ENCODE results near the gene CDH26.

CDH26 gene

GRCh38 chr20:59940129-59940955 lies 17.9 kb upstream of the CDH26 start, which contains the start of the genes FAM217B and PPP1R3D:
TSS of gene FAM217B (plus strand) at chr20:59940389. CDS start at chr20:59943944, 3,555 bp downstream.
TSS of gene PPP1R3D (minus strand) at chr20:59940305. CDS start at chr20:59939931, 374 bp downstream.
- TF ChIP-seq CTCF (IDR thresholded peaks at IDR 0.05; ENCODE audit: control insufficient read depth, extremely low read depth, insufficient read depth): peak; percentile 16; the same call in 1 of the 2 replicates
- peak within 1 kb of the TSS; percentile 68 for H3K4me3 ChIP-seq (ENCODE audit: low read depth, low read length)
- DNase-seq (ENCODE audit: low read depth): peak; percentile 92

- H3K4me3 ChIP-seq (ENCODE audit: low read depth, low read length): peak overlapping the region; percentile 68
- no peak for DNase-seq (ENCODE audit: low read depth)
- TF ChIP-seq CTCF (IDR thresholded peaks at IDR 0.05; ENCODE audit: control insufficient read depth, extremely low read depth, insufficient read depth): no peak
Measured at GRCh38 chr20:59940956-59941294, 17.3 kb upstream of the CDH26 start.

DNA sequence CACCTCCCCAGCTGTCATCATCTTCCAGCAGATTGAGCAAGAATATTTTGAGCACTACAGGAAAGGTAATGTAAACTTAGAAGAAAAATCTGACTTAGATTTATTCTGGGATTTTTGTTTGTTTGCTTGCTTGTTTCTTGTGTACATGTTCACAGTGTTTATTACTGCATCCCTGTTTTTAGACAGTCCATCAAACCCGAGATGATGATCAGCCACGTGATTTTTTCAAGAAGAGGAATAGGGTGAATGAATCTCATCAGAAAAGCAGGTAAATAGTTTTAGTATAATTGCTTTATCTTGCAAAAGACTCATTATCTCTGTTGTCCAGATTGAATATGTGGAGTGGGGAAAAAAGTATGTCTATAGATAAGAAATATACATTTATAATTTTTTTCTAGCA lies 16.0 kb upstream of the CDH26 start:
- DNase-seq (ENCODE audit: low read depth): no peak
- no peak for TF ChIP-seq CTCF (IDR thresholded peaks at IDR 0.05; ENCODE audit: control insufficient read depth, extremely low read depth, insufficient read depth)
- H3K4me3 ChIP-seq (ENCODE audit: low read depth, low read length): no peak overlapping the region

GRCh38 chr20:59944726-59945125 lies 13.5 kb upstream of the CDH26 start:
- no peak for TF ChIP-seq CTCF (IDR thresholded peaks at IDR 0.05; ENCODE audit: control insufficient read depth, extremely low read depth, insufficient read depth)
- no peak for DNase-seq (ENCODE audit: low read depth)

DNA sequence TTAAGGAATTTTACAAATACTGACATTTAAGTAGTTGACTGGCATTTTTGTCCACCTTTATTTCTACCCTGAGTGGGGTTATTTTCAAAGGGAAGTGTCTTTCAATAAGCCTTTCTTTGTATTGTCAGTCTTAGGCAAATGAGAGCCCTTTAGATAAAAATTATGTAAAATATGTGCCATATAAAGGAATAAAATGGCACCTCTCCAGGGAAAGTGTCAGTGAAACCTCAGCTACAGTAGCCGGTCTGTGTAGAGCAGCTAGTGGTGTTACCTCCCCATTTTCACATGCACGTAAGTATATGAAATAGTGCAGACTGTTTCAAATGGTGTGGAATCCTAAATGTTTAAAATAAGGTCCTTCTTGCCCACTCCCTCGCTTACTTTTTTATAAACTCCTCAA lies 13.0 kb upstream of the CDH26 start:
- TF ChIP-seq CTCF (IDR thresholded peaks at IDR 0.05; ENCODE audit: control insufficient read depth, extremely low read depth, insufficient read depth): no peak
- DNase-seq (ENCODE audit: low read depth): no peak
- H3K4me3 ChIP-seq (ENCODE audit: low read depth, low read length): no peak overlapping the region

More at GRCh38 chr20:59944726-59945125, 13.5 kb upstream of the CDH26 start:
- no peak overlapping the region for H3K4me3 ChIP-seq (ENCODE audit: low read depth, low read length)

GRCh38 chr20:59945731-59946130 lies 12.5 kb upstream of the CDH26 start:
- TF ChIP-seq CTCF (IDR thresholded peaks at IDR 0.05; ENCODE audit: control insufficient read depth, extremely low read depth, insufficient read depth): no peak
- H3K4me3 ChIP-seq (ENCODE audit: low read depth, low read length): no peak overlapping the region
- no peak for DNase-seq (ENCODE audit: low read depth)

Data from LNCaP clone FGC (cell line).